Caco-2 (cell line): ENCODE data around the gene CERS6. TPM values are rescaled to one million over a fixed set of nuclear protein-coding genes. Genes with fewer than 3 reads are reported as not detected.

Experiments
- BruUV-seq: library from RNA; stranded (reverse); fragments of 400-500 nt; replicated peaks from 2 replicates; lab custom pipeline; 2021; lab: Mats Ljungman, UMichigan
- CTCF ChIA-PET: fragments of 300-600 bp; sonication (Branson Sonifier 250); formaldehyde crosslinking; loops from one replicate; lab custom pipeline; 2022; ENCODE audit warnings: antibody characterized with exemption; lab: Charles Lee
- POLR2A ChIA-PET: fragments of 300-600 bp; sonication (Branson Sonifier 250); formaldehyde crosslinking; loops from one replicate; lab custom pipeline; 2022; ENCODE audit warnings: antibody characterized with exemption; lab: Charles Lee
- DNase-seq, 2 experiments: peaks; one replicate each; pipeline versions ENCODE4 v3.0.0 to v3.0.0-alpha.2; 2020 to 2022
- H3K27me3 ChIP-seq: replicated peaks from 2 replicates; pipeline ENCODE4 v1.6.0; 2011; ENCODE audit warnings: low read length; ENCODE audit not compliant: control insufficient read depth, insufficient read depth
- H3K36me3 ChIP-seq: 2 replicates; pipeline ENCODE4 v1.5.1; 2011; ENCODE audit warnings: low read length; ENCODE audit not compliant: control insufficient read depth, insufficient read depth
- H3K4me1 ChIP-seq: fragments of 250-450 bp; sonication (Bioruptor Pico); 2 replicates; pipeline ENCODE4 v1.5.1; 2020; ENCODE audit warnings: mild to moderate bottlenecking
- H3K4me3 ChIP-seq: 2 replicates; pipeline ENCODE4 v1.5.1; 2011; ENCODE audit warnings: low read depth, mild to moderate bottlenecking, control low read depth, low read length
- H3K9me3 ChIP-seq: fragments of 250-450 bp; sonication (Bioruptor Pico); 2 replicates; pipeline ENCODE4 v1.5.1; 2020; ENCODE audit warnings: mild to moderate bottlenecking, moderate library complexity
- H3K27ac Mint-ChIP-seq: one replicate; pipeline ENCODE4 v1.8.0; 2022; ENCODE audit warnings: mixed read lengths; ENCODE audit not compliant: unreplicated experiment
- H3K27me3 Mint-ChIP-seq: one replicate; pipeline ENCODE4 v1.8.0; 2022; ENCODE audit warnings: mixed read lengths; ENCODE audit not compliant: insufficient read depth, unreplicated experiment
- H3K36me3 Mint-ChIP-seq: one replicate; pipeline ENCODE4 v1.8.0; 2022; ENCODE audit warnings: mild to moderate bottlenecking, mixed read lengths; ENCODE audit not compliant: insufficient read depth, unreplicated experiment
- H3K4me1 Mint-ChIP-seq: one replicate; pipeline ENCODE4 v1.8.0; 2022; ENCODE audit warnings: low read depth, mixed read lengths; ENCODE audit not compliant: unreplicated experiment
- H3K4me3 Mint-ChIP-seq: one replicate; pipeline ENCODE4 v1.8.0; 2022; ENCODE audit warnings: mild to moderate bottlenecking, moderate library complexity, mixed read lengths; ENCODE audit not compliant: unreplicated experiment
- H3K9me3 Mint-ChIP-seq: one replicate; pipeline ENCODE4 v1.8.0; 2022; ENCODE audit warnings: mixed read lengths; ENCODE audit not compliant: unreplicated experiment
- CTCF ChIP-seq, 2 experiments: fragments of 200-600 bp in 1 of 2; IDR thresholded peaks; 1 replicate in 1 of 2; 2 replicates in 1 of 2; pipeline versions ENCODE4 v1.5.1 to v1.8.0; 2011 to 2022; ENCODE audit warnings: antibody characterized with exemption in 1 of 2, control low read depth in 1 of 2, inconsistent platforms in 1 of 2, low read depth in 1 of 2, low read length in 1 of 2, mild to moderate bottlenecking in 1 of 2, moderate library complexity in 1 of 2; ENCODE audit not compliant: insufficient read depth in 1 of 2, severe bottlenecking in 1 of 2, unreplicated experiment in 1 of 2
- intact Hi-C: fragments of 100-400 bp; cut with micrococcal nuclease; formaldehyde crosslinking; loops from one replicate; pipeline ENCODE4 v1.10.0; 2022; ENCODE audit not compliant: unreplicated experiment
- total RNA-seq: library from RNA; stranded (reverse); gene quantifications from 2 replicates; pipeline ENCODE4 v1.2.3, GENCODE V29; 2022

CERS6 gene
- total RNA-seq, 1 experiment from 2014 or later, result 32.7 TPM

GRCh38 chr2:168819050-168819715 is 363.1 kb downstream of the CERS6 start:
- intact Hi-C loops, result no loop called here
- no peak overlapping the region for H3K27ac Mint-ChIP-seq
- POLR2A ChIA-PET, result no interaction called here
- CTCF ChIA-PET, result no interaction called here
- H3K4me1 ChIP-seq, result no peaks in the 10 kb centered on the region
- no peak for DNase-seq
- H3K4me3 ChIP-seq, result no peak overlapping the region
- peaks cover 7% of the 10 kb centered on the region for H3K4me1 Mint-ChIP-seq
- H3K36me3 ChIP-seq, result no peaks in the 10 kb centered on the region; the same call in 1 of the 2 replicates
- no peaks in the 10 kb centered on the region for H3K9me3 ChIP-seq
- TF ChIP-seq CTCF (IDR thresholded peaks at IDR 0.05; ENCODE audit: insufficient read depth in 1 of 2, low read depth in 1 of 2, low read length in 1 of 2, severe bottlenecking in 1 of 2, unreplicated experiment in 1 of 2), result no peak
- no peaks in the 10 kb centered on the region for H3K27me3 Mint-ChIP-seq
- BruUV-seq, result no TSS peak
- no peaks in the 10 kb centered on the region for H3K27me3 ChIP-seq
- no peaks in the 10 kb centered on the region for H3K36me3 Mint-ChIP-seq
- no peaks in the 10 kb centered on the region for H3K9me3 Mint-ChIP-seq
- no peak overlapping the region for H3K4me3 Mint-ChIP-seq

DNA sequence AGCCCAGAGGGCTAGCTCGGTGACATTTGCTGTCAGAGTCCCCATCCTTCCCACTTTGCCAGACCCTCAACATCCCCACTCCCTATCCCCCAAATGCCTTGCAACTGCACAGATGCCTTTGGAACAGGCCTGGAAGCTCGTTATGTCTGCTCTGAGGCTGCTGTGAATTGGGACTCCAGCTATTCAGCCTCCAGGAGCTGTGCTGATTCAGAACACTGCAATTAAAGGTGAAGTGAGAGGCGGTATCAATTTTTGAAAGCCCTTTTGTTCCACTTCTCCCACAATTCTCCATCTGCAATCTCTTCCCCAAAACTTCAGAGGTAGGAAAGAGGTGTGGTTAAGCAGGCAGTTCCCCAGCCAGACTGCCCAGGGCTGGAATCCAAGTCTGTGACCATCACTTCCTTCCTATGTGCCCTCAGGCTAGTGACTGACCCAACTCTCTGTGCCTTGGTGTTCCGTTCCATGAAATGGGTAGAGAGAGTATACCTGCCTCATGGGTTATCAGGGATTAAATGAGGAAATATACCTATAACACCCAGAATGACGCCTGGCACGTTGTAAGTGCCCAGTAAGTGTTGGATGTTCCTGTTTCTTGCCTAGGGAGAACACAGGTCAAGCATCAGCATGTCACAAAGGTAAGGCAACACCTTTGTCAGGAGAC is 363.9 kb downstream of the CERS6 start:
- Mint-ChIP-seq H3K27me3 (no peaks in the 10 kb centered on the region), H3K36me3 (no peaks in the 10 kb centered on the region), H3K27ac (no peak overlapping the region), H3K9me3 (no peaks in the 10 kb centered on the region), H3K4me1 (peaks cover 7% of the 10 kb centered on the region), H3K4me3 (no peak overlapping the region)
- H3K9me3 ChIP-seq, result no peaks in the 10 kb centered on the region
- POLR2A ChIA-PET, result no interaction called here
- no peak overlapping the region for H3K4me3 ChIP-seq
- H3K4me1 ChIP-seq, result no peaks in the 10 kb centered on the region
- H3K36me3 ChIP-seq, result no peaks in the 10 kb centered on the region; the same call in 1 of the 2 replicates
- TF ChIP-seq CTCF (IDR thresholded peaks at IDR 0.05; ENCODE audit: insufficient read depth in 1 of 2, low read depth in 1 of 2, low read length in 1 of 2, severe bottlenecking in 1 of 2, unreplicated experiment in 1 of 2), result no peak
- CTCF ChIA-PET, result no interaction called here
- intact Hi-C loops, result no loop called here
- no peaks in the 10 kb centered on the region for H3K27me3 ChIP-seq
- no peak for DNase-seq
- BruUV-seq, result no TSS peak

DNA sequence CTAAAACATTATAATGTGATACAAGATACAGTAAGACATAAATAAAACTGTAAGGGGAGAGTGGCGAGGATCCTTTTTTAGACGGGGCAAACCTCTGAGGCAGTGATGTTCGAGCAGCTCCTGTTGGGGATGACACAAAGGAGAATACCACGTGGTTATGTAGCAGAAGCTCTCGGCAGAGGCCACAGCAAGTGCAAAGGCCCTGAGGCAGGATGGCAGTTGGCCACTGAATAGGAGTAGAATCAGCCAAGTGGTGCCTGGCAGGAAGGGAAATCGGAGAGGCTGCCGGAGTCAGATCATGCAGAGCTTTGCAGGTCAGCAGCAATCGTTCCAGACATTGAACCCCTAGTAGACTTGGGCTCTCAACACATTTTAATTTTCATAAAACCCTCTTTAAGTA is 365.5 kb downstream of the CERS6 start:
- intact Hi-C loops, result no loop called here
- no peak for TF ChIP-seq CTCF (IDR thresholded peaks at IDR 0.05; ENCODE audit: insufficient read depth in 1 of 2, low read depth in 1 of 2, low read length in 1 of 2, severe bottlenecking in 1 of 2, unreplicated experiment in 1 of 2)
- Histone ChIP-seq H3K27me3 (no peaks in the 10 kb centered on the region), H3K9me3 (no peaks in the 10 kb centered on the region), H3K36me3 (no peaks in the 10 kb centered on the region), H3K4me3 (no peak overlapping the region), H3K4me1 (no peaks in the 10 kb centered on the region)
- no peak for DNase-seq
- Mint-ChIP-seq H3K4me3 (no peak overlapping the region), H3K27ac (no peak overlapping the region), H3K9me3 (no peaks in the 10 kb centered on the region), H3K27me3 (no peaks in the 10 kb centered on the region), H3K36me3 (no peaks in the 10 kb centered on the region), H3K4me1 (peaks cover under 1% of the 10 kb centered on the region)
- no TSS peak for BruUV-seq
- POLR2A ChIA-PET, result no interaction called here
- CTCF ChIA-PET, result no interaction called here
